ENCODE measurements around the gene HNMT.

Gene HNMT

DNA sequence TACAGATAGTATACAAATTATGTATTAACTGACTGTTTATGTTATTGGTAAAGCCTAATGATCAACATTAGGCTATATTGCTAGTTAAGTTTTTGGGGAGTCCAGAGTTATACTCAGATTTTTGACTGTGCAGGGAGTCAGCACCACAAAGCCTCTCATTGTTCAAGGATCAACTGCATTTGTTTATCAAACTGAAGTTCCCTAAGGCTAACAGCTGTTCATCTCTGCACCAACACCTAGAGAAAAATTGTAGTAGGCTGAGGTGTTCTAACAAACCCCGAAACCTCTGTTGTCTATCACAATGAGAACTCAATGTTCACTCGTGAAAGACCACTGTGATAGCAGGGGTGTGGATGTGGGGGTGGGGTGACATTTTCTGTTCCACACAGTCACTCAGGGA is 97.7 kb downstream of the HNMT start:
- no peak for DNase-seq

DNA sequence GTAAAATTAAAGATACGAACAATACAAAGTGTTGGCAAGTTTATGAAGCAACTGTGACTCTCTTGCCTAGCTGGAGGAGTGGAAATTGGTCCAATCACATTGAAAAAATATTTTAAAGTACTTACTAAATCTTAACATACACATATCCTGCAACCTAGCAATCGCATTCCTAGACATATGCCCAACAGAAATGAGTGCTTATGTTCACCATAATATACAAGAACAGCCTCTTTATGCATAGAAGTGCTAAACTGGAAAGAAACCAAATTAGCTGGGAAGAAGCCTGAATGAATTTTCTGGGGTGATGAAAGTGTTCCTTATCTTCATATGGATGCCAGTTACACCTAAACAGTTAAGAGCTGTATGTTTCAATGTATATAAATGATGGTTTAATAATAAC is 98.9 kb downstream of the HNMT start:
- no peak for DNase-seq

Measured in CD4-positive, alpha-beta T cell treated with Interleukin-4 for 1 hour (primary cell).